Measurements from ENCODE around the gene ACE. TPM values are rescaled to one million over a fixed set of nuclear protein-coding genes. Genes with fewer than 3 reads are reported as not detected.

The ACE gene
- polyA plus RNA-seq, 1 donor = 15.5 TPM

DNA sequence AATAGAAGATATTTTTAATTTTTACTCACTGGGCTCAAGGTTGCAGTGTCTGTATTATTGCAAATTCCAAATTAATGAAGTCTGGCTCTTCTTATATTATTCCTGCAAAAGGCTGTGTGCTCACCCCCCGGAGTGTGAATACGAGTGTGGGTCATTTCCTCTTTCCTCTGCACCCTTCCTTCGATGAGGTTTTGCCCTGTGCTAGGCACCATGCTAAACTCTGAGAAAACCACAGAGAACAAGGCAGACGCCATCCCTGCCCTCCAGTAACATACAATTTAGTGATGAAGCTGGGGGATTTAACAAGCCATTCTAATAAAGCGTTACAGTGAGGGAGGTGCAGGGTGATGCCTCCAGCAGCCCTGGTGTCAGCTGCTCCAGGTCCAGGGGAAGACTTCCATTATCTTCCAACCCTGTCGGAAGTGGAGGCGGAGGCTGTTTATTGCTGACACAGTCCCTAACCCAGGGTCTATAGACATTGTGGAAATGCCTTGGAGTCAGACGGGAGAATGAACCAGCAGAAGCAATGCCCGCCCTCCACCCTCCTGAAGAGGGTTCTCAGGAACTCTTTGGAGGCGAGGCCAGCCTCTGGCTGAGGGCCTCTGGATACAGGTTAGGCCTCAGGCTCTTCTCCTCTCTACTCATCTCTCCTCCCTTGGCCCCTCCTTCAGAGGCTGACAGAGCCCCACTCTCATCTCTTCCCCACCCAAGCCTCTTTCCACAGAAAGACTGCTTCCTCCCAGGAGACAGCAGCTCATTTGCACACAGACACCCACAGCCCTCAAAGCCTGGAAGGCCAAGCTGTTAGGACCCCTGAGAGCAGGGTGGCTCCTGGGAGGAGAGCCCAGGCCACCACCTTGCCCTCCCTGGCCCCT, 2.0 kb upstream of the ACE start:
- no peak for DNase-seq

DNA sequence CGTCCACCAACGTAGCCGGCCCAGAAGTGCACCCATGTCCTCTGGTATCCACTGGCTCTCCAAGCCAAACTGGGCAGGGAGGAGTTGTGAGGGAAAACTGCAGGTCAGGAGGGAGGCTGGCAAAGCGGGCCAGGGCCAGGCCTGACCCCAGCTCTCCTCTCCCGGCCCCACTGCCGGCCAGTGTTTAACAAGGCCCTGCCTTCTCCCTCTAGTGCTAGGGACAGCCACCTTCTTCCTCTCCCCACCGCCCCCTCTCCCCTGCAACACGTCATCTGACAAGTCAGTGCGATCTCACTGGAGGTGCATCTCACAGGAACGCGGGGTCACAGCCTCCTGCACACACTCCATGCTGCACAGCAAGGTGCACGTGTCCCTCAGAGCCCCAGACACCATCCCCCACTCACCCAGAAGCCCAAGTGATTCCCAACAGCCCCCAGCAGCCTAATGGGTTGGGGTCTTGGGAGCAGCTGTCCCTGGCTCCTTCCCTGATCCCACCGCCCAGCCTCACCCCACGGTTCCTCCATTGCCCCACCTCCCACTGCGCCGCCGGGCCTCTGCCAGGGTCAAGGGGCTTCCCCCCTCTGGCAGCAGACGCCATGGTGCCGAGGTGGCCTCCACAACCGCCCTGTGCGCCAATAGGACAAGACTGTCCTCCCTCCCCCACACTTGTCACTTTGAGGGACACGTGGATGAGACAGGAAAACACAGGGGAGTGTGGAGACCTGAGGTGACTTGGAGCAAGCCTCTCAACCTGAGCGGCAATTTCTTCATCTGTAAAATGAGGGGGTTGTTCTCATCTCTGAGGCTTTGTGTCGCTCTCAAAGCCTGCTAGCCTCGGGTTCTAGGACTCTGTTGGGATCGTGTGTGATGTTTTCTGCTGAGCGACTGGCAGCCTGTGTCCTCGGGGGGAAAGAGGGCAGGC, 1.1 kb upstream of the ACE start:
- DNase-seq = no peak

DNA sequence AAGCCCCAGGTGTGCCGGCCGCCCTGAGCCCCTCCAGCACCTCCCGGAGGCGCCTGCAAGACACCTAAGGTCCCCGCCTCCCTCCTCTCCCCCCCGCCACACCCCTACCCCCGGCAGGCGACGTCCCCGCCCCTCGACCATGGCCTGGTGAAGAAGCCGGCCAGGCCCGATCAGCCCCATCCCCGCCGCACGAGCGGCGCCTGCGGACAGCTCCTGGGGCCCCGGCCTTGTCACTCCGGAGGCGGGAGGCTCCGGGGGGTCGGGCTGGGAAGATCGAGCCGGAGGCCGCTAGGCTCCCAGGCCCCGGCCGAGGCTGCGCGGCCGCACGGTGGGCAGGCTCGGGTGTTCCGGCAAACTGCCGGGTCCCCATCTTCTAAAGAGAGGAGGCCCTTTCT, 405 bp upstream of the ACE start:
- no peak for DNase-seq

DNA sequence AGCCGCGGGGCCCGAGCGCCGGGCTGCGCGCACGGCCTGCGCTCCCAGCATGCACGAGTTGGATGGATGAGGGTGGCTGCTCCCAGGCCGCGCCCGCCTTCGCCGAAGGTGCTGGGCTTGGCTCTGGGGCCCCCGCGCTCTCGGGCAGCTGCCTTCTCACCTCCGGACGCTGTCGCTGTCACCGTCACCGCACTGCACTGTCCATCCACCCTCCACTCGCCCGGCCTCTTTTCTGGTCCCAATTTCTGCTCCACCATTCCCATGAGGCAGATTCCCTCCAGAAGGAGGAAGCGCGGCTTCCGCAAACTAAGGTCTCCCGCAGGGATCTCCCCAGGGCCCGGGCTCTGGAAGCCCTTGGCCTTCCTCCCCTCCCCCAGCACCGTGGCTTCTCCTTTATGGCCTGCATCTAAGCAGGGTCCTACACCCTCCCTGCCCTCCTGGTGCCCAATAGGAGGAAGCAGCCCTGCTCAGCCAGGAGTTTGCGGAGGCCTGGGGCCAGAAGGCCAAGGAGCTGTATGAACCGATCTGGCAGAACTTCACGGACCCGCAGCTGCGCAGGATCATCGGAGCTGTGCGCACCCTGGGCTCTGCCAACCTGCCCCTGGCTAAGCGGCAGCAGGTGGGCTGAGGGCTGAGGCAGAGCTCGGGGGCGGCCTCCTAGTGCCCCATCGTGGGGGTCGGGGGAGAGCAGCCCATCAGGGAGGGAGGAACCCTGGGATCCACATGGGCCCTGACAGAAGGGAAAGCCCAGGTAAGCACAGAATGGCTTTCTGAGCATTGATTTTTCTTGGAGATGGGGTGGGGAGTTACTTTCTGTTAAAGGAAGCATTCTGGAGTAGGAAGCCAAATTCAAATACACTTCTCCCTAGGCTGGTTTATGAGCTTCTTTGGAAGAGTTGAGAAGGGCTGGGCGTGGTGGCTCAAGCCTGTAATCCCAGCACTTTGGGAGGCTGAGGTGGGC, 899 bp downstream of the ACE start:
- DNase-seq = no peak

DNA sequence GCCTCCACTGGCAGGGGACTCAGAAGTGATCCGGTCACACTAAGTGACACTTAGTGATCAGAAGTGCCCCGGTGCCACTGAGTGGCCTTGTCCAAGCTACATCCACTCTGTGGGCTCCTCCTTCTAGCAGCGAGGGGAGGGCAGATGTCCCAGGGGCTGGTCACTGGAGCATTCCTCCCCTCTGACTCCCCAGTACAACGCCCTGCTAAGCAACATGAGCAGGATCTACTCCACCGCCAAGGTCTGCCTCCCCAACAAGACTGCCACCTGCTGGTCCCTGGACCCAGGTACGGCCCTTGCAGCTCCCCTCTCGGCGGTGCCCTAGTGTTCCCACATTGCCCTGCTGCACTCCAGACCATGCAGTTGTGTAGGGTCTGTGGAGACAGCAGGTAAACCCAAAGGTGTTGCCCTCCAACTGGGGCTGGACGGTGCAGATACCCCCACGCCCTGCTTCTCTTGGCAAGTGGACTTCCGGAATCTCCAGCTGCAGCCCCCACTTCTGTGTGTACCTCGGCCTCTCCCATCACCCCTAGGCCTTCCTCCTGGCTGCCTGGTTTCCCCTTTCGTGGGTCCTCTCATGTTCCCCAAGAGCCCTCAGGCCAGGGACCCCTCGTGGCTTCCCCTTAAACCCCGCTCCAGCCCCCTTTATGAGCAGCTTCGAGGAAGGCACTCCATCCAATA, 2.1 kb downstream of the ACE start:
- DNase-seq = peak; percentile 58

DNA sequence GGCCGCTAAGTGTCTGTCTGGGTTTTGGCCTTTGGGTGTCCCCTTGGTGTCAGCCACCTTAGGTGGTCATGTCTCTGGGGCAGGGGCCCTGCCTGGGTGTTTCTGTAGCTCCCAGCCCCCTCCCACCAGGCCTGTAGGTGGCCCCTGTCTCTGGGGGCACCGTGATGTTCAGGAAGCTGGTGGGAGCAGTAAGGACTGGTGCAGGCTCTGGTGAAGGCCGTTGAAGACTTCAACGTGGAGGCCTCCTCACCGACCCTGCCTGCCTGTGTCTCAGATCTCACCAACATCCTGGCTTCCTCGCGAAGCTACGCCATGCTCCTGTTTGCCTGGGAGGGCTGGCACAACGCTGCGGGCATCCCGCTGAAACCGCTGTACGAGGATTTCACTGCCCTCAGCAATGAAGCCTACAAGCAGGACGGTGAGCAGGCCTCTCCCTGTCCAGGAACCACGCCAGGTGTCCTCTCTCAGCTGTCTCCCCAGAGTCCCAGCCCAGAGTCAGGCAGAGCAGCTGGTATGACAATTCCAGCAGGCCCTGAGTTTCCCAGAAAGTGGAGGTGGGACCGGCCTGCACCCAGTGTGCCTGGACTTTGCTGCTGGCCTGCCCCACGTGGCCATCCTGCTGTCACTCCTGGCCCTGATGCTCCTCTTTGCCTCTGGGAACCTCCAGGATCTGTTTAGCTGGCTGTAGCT, 2.8 kb downstream of the ACE start:
- DNase-seq = no peak

DNA sequence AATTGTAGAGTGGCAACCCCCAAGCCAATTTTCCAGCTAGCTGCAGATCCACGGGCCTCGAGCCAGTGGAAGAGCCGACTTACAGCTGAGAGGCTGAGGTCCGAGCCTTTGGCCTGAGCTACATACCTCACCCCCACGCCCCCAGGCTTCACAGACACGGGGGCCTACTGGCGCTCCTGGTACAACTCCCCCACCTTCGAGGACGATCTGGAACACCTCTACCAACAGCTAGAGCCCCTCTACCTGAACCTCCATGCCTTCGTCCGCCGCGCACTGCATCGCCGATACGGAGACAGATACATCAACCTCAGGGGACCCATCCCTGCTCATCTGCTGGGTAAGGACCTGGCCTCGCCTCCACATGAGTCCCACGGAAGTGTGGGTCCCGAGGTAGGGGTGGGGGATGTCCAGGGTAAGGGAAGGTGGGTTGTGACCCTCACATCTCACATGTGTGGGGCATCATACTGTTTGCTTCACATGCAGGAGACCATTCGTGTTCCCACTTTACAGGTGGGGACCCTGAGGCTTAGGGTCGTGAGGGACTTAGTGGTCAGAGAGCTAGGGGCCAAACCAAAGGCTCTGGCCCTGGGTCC, 3.4 kb downstream of the ACE start:
- DNase-seq = no peak

DNA sequence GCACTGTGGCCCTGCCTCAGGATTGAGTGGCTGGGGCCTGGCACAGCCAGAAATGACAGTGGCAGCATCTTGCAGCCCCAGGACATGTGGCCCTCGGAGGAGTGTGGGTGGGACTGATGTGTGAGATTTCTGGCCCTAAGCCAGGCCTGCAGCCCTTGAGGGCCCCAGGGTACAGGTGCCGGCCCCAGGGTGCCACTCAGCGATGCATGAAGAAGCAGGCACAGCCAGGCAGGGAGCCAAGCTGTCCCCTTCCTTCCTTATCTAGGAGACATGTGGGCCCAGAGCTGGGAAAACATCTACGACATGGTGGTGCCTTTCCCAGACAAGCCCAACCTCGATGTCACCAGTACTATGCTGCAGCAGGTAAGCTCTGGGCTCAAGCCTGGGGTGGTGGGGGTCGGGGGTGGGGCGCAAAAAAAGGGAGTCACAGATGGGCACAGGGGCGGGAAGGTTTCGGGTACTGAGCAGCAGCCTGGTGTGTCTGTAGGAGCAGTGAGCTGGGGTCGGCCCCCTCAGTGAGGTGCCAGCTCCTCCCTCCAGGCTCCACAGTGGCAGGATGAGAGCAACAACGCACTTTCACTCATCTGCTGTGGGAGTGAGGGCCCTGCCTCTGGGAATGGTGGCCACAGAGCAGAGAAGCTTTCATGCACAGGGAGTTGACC, 4.1 kb downstream of the ACE start:
- no peak for DNase-seq

DNA sequence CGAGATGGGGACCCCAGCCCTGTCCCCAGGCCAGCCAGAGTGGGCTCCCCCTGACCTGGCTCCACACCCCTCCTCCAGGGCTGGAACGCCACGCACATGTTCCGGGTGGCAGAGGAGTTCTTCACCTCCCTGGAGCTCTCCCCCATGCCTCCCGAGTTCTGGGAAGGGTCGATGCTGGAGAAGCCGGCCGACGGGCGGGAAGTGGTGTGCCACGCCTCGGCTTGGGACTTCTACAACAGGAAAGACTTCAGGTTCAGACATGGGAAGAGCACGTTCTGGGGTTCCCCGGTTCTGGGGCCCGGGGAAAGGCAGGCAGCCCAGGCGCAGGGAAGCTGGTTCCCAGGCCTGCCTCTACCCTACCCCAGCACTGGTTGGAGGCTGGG, 4.6 kb downstream of the ACE start:
- DNase-seq = no peak

DNA sequence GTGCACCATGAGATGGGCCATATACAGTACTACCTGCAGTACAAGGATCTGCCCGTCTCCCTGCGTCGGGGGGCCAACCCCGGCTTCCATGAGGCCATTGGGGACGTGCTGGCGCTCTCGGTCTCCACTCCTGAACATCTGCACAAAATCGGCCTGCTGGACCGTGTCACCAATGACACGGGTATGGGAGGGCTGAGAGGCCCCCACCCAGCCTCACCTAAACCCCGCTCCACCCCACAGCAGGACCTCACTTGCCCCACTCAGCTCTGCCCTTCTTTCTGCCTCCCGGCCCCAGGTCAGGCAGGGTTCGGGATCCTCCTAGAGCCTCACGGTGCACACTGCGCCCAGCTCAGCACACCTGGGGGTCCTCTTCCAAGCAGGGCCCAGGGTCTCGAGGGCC, 5.6 kb downstream of the ACE start:
- DNase-seq = no peak

DNA sequence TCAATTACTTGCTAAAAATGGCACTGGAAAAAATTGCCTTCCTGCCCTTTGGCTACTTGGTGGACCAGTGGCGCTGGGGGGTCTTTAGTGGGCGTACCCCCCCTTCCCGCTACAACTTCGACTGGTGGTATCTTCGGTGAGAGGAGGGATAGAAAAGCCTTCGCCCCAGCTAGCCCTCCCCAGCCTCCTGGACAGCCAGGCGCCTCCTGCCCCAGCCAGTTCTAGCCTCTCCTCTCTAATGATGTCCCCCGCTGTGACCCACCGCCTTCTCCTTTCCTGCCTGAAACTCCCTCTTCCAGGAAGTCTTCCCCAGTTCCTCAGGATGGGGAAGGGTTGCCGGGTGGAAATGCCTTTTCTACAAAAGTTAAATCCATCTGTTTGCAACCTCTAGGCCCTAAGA, 6.2 kb downstream of the ACE start:
- DNase-seq = no peak

DNA sequence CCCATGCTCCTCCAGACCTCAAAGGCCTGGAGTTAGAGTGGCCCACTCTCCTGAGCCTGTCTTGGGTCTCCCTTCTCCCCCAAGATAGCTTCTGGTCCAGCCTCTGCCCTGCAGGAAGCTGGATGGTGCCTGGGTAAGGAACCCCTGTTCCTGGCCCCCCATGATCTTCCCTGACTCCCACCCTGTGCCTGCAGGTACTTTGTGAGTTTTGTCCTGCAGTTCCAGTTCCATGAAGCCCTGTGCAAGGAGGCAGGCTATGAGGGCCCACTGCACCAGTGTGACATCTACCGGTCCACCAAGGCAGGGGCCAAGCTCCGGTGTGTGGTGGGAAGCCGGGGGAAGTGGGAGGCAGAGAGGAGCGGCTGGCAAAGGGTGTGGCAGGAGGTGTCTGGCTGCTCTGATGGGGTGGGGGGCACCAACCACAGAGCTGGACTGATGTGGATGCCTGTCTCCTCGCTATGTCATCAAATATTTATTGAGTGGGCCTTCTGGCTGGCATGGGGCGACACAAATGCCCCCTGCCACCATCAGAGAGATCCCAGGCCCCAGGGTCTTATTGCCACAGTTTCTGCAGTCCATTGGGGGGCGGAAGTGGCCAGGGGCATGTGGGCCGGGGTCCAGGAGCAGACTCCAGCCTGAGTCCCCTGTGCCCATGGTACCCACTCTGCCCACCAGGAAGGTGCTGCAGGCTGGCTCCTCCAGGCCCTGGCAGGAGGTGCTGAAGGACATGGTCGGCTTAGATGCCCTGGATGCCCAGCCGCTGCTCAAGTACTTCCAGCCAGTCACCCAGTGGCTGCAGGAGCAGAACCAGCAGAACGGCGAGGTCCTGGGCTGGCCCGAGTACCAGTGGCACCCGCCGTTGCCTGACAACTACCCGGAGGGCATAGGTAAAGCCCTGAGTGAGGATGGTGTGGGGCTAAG, 7.1 kb downstream of the ACE start:
- no peak for DNase-seq

DNA sequence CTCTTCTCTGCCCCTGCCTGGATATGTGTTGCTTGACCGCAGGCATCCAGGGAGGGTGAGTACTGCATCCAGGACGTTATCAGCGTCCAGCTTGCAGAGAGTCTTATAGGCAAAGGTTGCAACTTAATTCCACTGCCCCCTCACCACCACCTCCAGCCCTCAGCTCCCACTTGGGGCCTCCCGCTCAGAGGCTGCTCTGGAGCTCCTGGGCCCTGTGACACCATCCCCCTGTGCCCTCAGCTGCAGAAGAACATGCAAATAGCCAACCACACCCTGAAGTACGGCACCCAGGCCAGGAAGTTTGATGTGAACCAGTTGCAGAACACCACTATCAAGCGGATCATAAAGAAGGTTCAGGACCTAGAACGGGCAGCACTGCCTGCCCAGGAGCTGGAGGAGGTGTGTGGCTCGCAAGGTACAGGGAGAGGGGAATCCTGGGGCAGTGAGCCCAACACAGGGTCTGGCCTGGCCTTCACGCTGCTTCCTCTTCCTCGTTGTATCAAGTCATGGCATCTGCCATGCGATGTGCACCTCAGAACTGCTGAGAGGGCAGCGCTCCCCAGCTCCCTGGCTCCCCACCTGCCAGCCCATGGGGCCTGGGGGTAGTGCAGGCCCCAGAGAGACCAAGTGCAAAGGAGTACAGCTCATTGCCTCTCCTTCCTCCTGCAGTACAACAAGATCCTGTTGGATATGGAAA, 9.6 kb downstream of the ACE start:
- no peak for DNase-seq

DNA sequence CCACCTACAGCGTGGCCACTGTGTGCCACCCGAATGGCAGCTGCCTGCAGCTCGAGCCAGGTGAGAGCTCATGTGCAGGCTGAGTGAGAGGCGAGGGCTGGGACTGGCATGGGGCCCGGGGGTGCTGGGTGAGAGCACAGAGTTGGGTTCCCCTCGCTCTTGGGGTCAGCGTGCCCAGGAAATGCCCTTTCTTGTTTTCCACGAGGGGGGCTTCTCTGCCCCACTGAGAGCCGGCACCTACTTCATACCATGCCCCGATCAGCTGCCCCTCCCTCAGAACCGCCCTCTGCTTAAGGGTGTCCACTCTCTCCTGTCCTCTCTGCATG, 10.1 kb downstream of the ACE start:
- no peak for DNase-seq

DNA sequence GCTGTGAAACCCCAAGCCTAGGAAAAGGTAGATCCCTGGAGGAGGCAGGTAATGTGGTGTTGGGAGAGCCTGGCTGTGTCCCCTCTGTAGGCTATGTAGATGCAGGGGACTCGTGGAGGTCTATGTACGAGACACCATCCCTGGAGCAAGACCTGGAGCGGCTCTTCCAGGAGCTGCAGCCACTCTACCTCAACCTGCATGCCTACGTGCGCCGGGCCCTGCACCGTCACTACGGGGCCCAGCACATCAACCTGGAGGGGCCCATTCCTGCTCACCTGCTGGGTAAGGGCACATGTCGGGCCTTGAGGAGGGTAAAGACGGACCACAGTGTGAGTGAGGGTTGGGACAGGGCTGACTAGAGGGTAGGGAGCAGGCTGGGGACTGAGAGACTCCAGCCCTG, 12.0 kb downstream of the ACE start:
- DNase-seq = no peak

DNA sequence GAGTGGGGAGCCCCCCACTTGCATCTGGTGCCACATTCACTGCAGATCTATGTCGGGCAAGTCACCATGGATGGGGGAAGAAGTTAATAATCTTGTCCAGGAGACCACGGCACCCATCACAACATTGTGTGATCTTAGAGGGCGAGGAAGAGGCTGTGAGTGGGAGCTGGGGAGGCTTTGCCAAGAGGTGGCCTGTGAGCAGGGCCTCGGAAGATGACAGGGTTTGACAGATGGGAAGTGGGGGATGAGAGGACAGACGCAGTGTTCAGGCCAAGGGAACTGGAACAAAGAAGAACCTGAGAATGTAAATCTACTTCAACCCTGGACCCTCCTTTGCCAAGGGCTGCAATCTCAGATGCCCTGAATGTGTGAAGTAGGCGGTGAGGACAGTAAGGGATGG, 12.4 kb downstream of the ACE start:
- DNase-seq = no peak

DNA sequence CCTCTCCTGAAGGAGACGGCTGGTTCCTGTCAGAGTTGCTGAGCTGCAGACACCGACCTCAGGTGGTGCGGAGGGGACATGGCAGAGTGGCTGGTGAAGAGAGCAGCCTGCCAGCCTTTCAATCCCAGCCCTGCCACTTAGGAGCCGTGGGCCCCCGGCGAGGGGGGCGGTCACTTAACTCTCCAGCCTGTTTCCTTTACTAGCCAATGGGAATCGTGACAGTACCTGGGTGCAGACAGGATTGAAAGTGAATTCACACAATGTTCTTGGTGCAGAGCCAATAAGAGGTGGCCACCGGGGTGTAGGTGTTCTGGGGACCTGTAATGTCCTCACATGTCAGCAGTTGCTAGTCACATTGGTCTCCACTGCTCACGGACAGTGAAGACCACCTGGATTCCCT, 13.5 kb downstream of the ACE start:
- no peak for DNase-seq

DNA sequence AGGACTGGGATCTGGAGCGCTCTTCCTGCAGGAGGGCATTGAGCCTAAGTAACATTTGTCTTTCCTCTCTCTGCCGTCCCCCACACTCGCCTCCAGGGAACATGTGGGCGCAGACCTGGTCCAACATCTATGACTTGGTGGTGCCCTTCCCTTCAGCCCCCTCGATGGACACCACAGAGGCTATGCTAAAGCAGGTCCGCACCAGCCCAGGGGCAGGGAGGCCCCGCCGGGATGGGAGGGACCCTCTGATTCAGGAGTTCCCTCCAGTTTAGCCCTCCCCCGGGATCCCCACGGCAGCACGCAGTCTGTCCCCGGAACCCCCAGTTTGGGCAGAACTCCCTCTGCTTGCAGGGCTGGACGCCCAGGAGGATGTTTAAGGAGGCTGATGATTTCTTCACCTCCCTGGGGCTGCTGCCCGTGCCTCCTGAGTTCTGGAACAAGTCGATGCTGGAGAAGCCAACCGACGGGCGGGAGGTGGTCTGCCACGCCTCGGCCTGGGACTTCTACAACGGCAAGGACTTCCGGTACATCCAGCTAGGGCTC, 14.1 kb downstream of the ACE start:
- DNase-seq = no peak

Data from left kidney (tissue), 2 donors.